OCI-LY7 (cell line): ENCODE data around the gene COL18A1.

ENCODE experiments used
- CTCF ChIP-seq: fragments of 200-600 bp; sonication (generic); conservative IDR thresholded peaks from 2 replicates; pipeline ENCODE4 v1.5.1; 2014; ENCODE audit warnings: mild to moderate bottlenecking, antibody characterized with exemption, low read length, moderate library complexity, mixed read lengths
- EZH2phosphoT487 ChIP-seq: fragments of 200-600 bp; sonication (generic); IDR thresholded peaks from 2 replicates; pipeline ENCODE4 v1.6.1; 2018; ENCODE audit warnings: low read depth, borderline replicate concordance, mild to moderate bottlenecking, mixed run types, antibody characterized with exemption, low read length, moderate library complexity, mixed read lengths

- TF ChIP-seq CTCF (no peak), EZH2phosphoT487 (no peak)
These were observed 19.2 kb downstream of the COL18A1 start for GRCh38 chr21:45423968-45424853.
